Measurements from ENCODE around the gene PTPN11.

DNA sequence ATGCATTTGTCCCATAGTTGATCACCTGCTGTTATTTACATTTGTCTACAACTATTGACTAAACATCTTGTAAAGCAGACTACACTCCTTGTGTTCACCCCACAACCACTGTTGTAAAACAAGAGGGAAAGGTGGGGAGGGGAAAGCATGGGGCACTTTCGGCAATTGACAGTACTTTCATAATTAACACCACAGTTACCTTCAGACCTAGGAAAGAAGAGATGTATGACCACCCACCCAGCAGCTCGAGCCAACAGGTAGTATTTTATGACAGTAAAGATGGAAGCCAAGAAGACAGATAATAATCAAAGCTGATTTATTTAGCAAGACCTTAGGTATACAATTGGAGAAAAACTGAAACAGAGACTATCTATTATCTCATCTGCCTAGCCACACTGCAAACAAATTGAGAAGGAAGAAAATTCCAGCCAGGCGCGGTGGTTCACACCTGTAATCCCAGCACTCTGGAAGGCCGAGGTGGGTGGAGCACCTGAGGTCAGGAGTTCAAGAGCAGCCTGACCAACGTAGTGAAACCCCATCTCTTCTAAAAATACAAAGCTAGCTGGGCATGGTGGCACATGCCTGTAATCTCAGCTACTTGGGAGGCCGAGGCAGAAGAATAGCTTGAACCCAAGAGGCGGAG lies 47.8 kb upstream of the PTPN11 start:
- TF ChIP-seq POLR2AphosphoS5 (IDR thresholded peaks at IDR 0.05; ENCODE audit: insufficient read depth, low read depth, low read length) (no peak), POLR2A (IDR thresholded peaks at IDR 0.05; ENCODE audit: low read depth, low read length) (no peak), MYC (IDR thresholded peaks at IDR 0.05; ENCODE audit: low read depth, low read length) (no peak)
- TF ChIP-seq, protein P1, sequence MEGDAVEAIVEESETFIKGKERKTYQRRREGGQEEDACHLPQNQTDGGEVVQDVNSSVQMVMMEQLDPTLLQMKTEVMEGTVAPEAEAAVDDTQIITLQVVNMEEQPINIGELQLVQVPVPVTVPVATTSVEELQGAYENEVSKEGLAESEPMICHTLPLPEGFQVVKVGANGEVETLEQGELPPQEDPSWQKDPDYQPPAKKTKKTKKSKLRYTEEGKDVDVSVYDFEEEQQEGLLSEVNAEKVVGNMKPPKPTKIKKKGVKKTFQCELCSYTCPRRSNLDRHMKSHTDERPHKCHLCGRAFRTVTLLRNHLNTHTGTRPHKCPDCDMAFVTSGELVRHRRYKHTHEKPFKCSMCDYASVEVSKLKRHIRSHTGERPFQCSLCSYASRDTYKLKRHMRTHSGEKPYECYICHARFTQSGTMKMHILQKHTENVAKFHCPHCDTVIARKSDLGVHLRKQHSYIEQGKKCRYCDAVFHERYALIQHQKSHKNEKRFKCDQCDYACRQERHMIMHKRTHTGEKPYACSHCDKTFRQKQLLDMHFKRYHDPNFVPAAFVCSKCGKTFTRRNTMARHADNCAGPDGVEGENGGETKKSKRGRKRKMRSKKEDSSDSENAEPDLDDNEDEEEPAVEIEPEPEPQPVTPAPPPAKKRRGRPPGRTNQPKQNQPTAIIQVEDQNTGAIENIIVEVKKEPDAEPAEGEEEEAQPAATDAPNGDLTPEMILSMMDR (IDR thresholded peaks at IDR 0.05; ENCODE audit: extremely low read depth in 1 of 2, insufficient read depth in 1 of 2, low read depth in 1 of 2, low read length in 2 of 2), result no peak
- TF ChIP-seq, protein P2, sequence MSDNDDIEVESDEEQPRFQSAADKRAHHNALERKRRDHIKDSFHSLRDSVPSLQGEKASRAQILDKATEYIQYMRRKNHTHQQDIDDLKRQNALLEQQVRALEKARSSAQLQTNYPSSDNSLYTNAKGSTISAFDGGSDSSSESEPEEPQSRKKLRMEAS (IDR thresholded peaks at IDR 0.05; ENCODE audit: insufficient read depth, insufficient read length), result no peak
